Activated CD4-positive, CD25-positive, alpha-beta regulatory T cell treated with anti-CD3 and anti-CD28 coated beads, Interleukin-2, amount 50 U/mL, for 24 hours (primary cell): Measurements from ENCODE around the gene RNASE8.

Source experiments
- ATAC-seq, 2 donors: fragments of 150-1000 bp; cut with Tn5 transposase; one replicate each; pipeline ENCODE4 v1.10.0; 2021; ENCODE audit warnings: mild to moderate bottlenecking in 1 of 2, moderate library complexity in 1 of 2

Gene RNASE8

GRCh38 chr14:21054123-21054767 lies 3.4 kb upstream of the RNASE8 start:
- peak in 1 of 2 donors; percentile 36 for ATAC-seq

GRCh38 chr14:21054768-21055145 lies 2.9 kb upstream of the RNASE8 start:
- no peak for ATAC-seq

- no peak for ATAC-seq
These were observed 2.0 kb upstream of the RNASE8 start for GRCh38 chr14:21055432-21056117.

- no peak for ATAC-seq
These were observed 980 bp upstream of the RNASE8 start for GRCh38 chr14:21056520-21057163.

- ATAC-seq = no peak
These were observed 1.3 kb downstream of the RNASE8 start for GRCh38 chr14:21058903-21059302.

GRCh38 chr14:21059842-21060613 lies 2.4 kb downstream of the RNASE8 start:
- ATAC-seq = no peak

- ATAC-seq = no peak
These were observed 3.2 kb downstream of the RNASE8 start for GRCh38 chr14:21060614-21061346.

- ATAC-seq = no peak
These were observed 3.7 kb downstream of the RNASE8 start for GRCh38 chr14:21061347-21061668.

GRCh38 chr14:21063479-21063878 lies 5.9 kb downstream of the RNASE8 start:
- ATAC-seq = no peak

- ATAC-seq = no peak
These were observed 9.4 kb downstream of the RNASE8 start for GRCh38 chr14:21066882-21067502.

GRCh38 chr14:21068521-21069387 lies 11.1 kb downstream of the RNASE8 start:
- peak; percentile 51 to 58 for ATAC-seq

GRCh38 chr14:21069388-21070082 lies 11.9 kb downstream of the RNASE8 start:
- ATAC-seq = no peak

- ATAC-seq = no peak
These were observed 12.5 kb downstream of the RNASE8 start, which contains the start of gene ARHGEF40 for GRCh38 chr14:21070083-21070609. ARHGEF40 (plus strand) TSS chr14:21070304; CDS start chr14:21070397, 93 bp downstream.

GRCh38 chr14:21070610-21071224 lies 13.1 kb downstream of the RNASE8 start:
- ATAC-seq = peak; percentile 16 to 21

- ATAC-seq = peak; percentile 55 to 65
These were observed 13.8 kb downstream of the RNASE8 start for GRCh38 chr14:21071225-21072030.

- ATAC-seq = no peak
These were observed 14.4 kb downstream of the RNASE8 start for GRCh38 chr14:21072031-21072473.

- no peak for ATAC-seq
These were observed 15.2 kb downstream of the RNASE8 start for GRCh38 chr14:21072781-21073339.

GRCh38 chr14:21073921-21074320 lies 16.3 kb downstream of the RNASE8 start:
- no peak for ATAC-seq
